HCT116 (cell line): ENCODE measurements around the gene IKZF3. TPM values are rescaled to one million over a fixed set of nuclear protein-coding genes. Genes with fewer than 3 reads are reported as not detected.

Experiments used
- ATAC-seq: fragments of 200-7000 bp; cut with Tn5 transposase; 2 replicates; pipeline ENCODE4 v1.9.1; 2020; ENCODE audit warnings: mild to moderate bottlenecking, moderate library complexity
- BruUV-seq: library from RNA; stranded (reverse); fragments of 400-500 nt; replicated peaks from 2 replicates; lab custom pipeline; 2021; lab: Mats Ljungman, UMichigan
- CTCF ChIA-PET: fragments of 300-600 bp; sonication (Branson Sonifier 250); formaldehyde crosslinking; loops from one replicate; lab custom pipeline; 2021; ENCODE audit warnings: antibody characterized with exemption; lab: Charles Lee
- POLR2A ChIA-PET: fragments of 300-600, 350-600 bp; sonication (Branson Sonifier 250); formaldehyde crosslinking; loops from one replicate; lab custom pipeline; 2021; ENCODE audit warnings: antibody characterized with exemption; lab: Charles Lee
- RAD21 ChIA-PET, 2 experiments: fragments of 300-600 bp; sonication (Branson Sonifier 250); formaldehyde crosslinking; loops; one replicate each; lab custom pipeline; 2023; ENCODE audit warnings: low total read pairs in 2 of 2; ENCODE audit not compliant: uncharacterized antibody in 2 of 2, unreplicated experiment in 2 of 2, low non-redundant PET in 1 of 2; lab: Charles Lee
- DNase-seq: peaks from one replicate; pipeline ENCODE4 v3.0.0-alpha.2; 2010; ENCODE audit warnings: low read depth, low spot score
- H2AFZ ChIP-seq: fragments of 200-600 bp; shearing (Covaris generic), sonication (generic); 2 replicates; pipeline ENCODE4 v1.6.1; 2017; ENCODE audit warnings: low read depth, mixed run types, mixed read lengths, antibody characterized with exemption, low read length; ENCODE audit not compliant: poor library complexity, severe bottlenecking
- H3K27ac ChIP-seq: 2 replicates; pipeline ENCODE4 v1.5.1; 2012; ENCODE audit warnings: low read depth, low read length
- H3K27me3 ChIP-seq: fragments of 200-600 bp; sonication (generic); 2 replicates; pipeline ENCODE4 v1.6.1; 2016; ENCODE audit warnings: mixed run types, low read length, mixed read lengths; ENCODE audit not compliant: insufficient read depth
- H3K36me3 ChIP-seq, 2 experiments: fragments of 200-500 bp in 1 of 2; fragments of 200-600 bp in 1 of 2; sonication (Bioruptor generic) in 1 of 2; sonication (generic) in 1 of 2; 2 replicates each; pipeline versions ENCODE4 v1.5.1 to v1.6.1; 2014 to 2016; ENCODE audit warnings: low read length in 2 of 2, inconsistent platforms in 1 of 2, mixed read lengths in 1 of 2, mixed run types in 1 of 2; ENCODE audit not compliant: insufficient read depth in 2 of 2, control insufficient read depth in 1 of 2
- H3K4me1 ChIP-seq, 2 experiments: fragments of 200-600 bp in 1 of 2; sonication (generic) in 1 of 2; 2 replicates each; pipeline versions ENCODE4 v1.5.1 to v1.6.1; 2012 to 2017; ENCODE audit warnings: low read length in 2 of 2, inconsistent platforms in 1 of 2, mild to moderate bottlenecking in 1 of 2, mixed read lengths in 1 of 2, mixed run types in 1 of 2, moderate library complexity in 1 of 2; ENCODE audit not compliant: insufficient read depth in 2 of 2, control insufficient read depth in 1 of 2
- H3K4me2 ChIP-seq: fragments of 200-600 bp; sonication (generic); 2 replicates; pipeline ENCODE4 v1.6.1; 2017; ENCODE audit warnings: mixed run types, low read length, mixed read lengths
- H3K4me3 ChIP-seq, 2 experiments: fragments of 200-600 bp in 1 of 2; sonication (generic) in 1 of 2; replicated peaks in 1 of 2; 2 replicates each; pipeline ENCODE4 v1.5.1; 2011 to 2016; ENCODE audit warnings: low read length in 2 of 2, control low read depth in 1 of 2, low read depth in 1 of 2, mild to moderate bottlenecking in 1 of 2, mixed read lengths in 1 of 2, mixed run types in 1 of 2
- H3K79me2 ChIP-seq: fragments of 200-600 bp; sonication (generic); 2 replicates; pipeline ENCODE4 v1.6.1; 2017; ENCODE audit warnings: mild to moderate bottlenecking, mixed run types, low read length, moderate library complexity, mixed read lengths; ENCODE audit not compliant: insufficient read depth
- H3K9ac ChIP-seq: fragments of 200-600 bp; sonication (generic); 2 replicates; pipeline ENCODE4 v1.6.1; 2016; ENCODE audit warnings: low read length, mixed read lengths
- H3K9me2 ChIP-seq: fragments of 200-600 bp; sonication (generic), shearing (Covaris generic); 2 replicates; pipeline ENCODE4 v1.6.1; 2017; ENCODE audit warnings: mixed run types, mild to moderate bottlenecking, moderate library complexity; ENCODE audit not compliant: insufficient read depth
- H3K9me3 ChIP-seq, 2 experiments: fragments of 200-500 bp in 1 of 2; fragments of 200-600 bp in 1 of 2; sonication (Bioruptor generic) in 1 of 2; sonication (generic) in 1 of 2; 2 replicates each; pipeline ENCODE4 v1.6.1; 2014 to 2017; ENCODE audit warnings: low read length in 2 of 2, mixed read lengths in 2 of 2, inconsistent platforms in 1 of 2, low read depth in 1 of 2, mild to moderate bottlenecking in 1 of 2, mixed run types in 1 of 2, moderate library complexity in 1 of 2; ENCODE audit not compliant: control insufficient read depth in 1 of 2, insufficient read depth in 1 of 2
- H4K20me1 ChIP-seq: fragments of 200-600 bp; sonication (generic), shearing (Covaris generic); 2 replicates; pipeline ENCODE4 v1.6.1; 2017; ENCODE audit warnings: mixed run types, mild to moderate bottlenecking, moderate library complexity; ENCODE audit not compliant: insufficient read depth
- CEBPB ChIP-seq: IDR thresholded peaks from 2 replicates; pipeline ENCODE4 v1.6.1; 2012; ENCODE audit warnings: low read depth
- EZH2phosphoT487 ChIP-seq: fragments of 200-600 bp; IDR thresholded peaks from 2 replicates; pipeline ENCODE4 v1.6.1; 2018; ENCODE audit warnings: antibody characterized with exemption, borderline replicate concordance
- JUND ChIP-seq: IDR thresholded peaks from 2 replicates; pipeline ENCODE4 v1.6.1; 2012
- POLR2A ChIP-seq: IDR thresholded peaks from 2 replicates; pipeline ENCODE4 v1.7.0; 2011; ENCODE audit warnings: borderline replicate concordance; ENCODE audit not compliant: insufficient read depth, insufficient read length; ENCODE audit errors: extremely low read depth
- RAD21 ChIP-seq: IDR thresholded peaks from 2 replicates; pipeline ENCODE4 v1.6.1; 2012; ENCODE audit warnings: low read depth, mild to moderate bottlenecking
- SP1 ChIP-seq: IDR thresholded peaks from 2 replicates; pipeline ENCODE4 v1.6.1; 2012; ENCODE audit warnings: low read depth
- SRF ChIP-seq: IDR thresholded peaks from 2 replicates; pipeline ENCODE4 v1.6.1; 2012; ENCODE audit warnings: low read depth
- YY1 ChIP-seq: IDR thresholded peaks from 2 replicates; pipeline ENCODE4 v1.6.1; 2011; ENCODE audit warnings: low read length, low read depth, moderate library complexity, mild to moderate bottlenecking; ENCODE audit not compliant: insufficient replicate concordance; ENCODE audit errors: extremely low read depth
- ZFX ChIP-seq: fragments of 450-650 bp; IDR thresholded peaks from 2 replicates; pipeline ENCODE4 v1.6.1; 2017
- ZNF274 ChIP-seq: fragments of 200-500 bp; sonication (Bioruptor generic); IDR thresholded peaks from 2 replicates; pipeline ENCODE4 v1.6.1; 2014; ENCODE audit warnings: mild to moderate bottlenecking, low read depth, low read length, inconsistent platforms
- intact Hi-C: fragments of 100-400 bp; cut with micrococcal nuclease; formaldehyde crosslinking; loops from 2 replicates; pipeline ENCODE4 v1.10.0; 2022
- total RNA-seq: library from RNA; stranded (reverse); gene quantifications from one replicate; pipeline ENCODE4 v1.2.1, GENCODE V29; 2021; ENCODE audit not compliant: unreplicated experiment
- TF ChIP-seq, protein P1 (sequence below), 3 experiments: fragments of 200-600 bp in 1 of 3; sonication (generic) in 1 of 3; IDR thresholded peaks in 2 of 3; conservative IDR thresholded peaks in 1 of 3; 2 replicates each; pipeline ENCODE4 v1.5.1; 2012 to 2017; ENCODE audit warnings: low read depth in 2 of 3, low read length in 2 of 3, antibody characterized with exemption in 1 of 3, borderline replicate concordance in 1 of 3, control low read depth in 1 of 3, mild to moderate bottlenecking in 1 of 3, mixed read lengths in 1 of 3, mixed run types in 1 of 3, moderate library complexity in 1 of 3; ENCODE audit not compliant: insufficient read depth in 1 of 3
- TF ChIP-seq, protein P2 (sequence below): IDR thresholded peaks from 2 replicates; pipeline ENCODE4 v1.6.1; 2012

IKZF3 gene
- total RNA-seq, 1 experiment from 2014 or later, result 0.30 TPM

DNA sequence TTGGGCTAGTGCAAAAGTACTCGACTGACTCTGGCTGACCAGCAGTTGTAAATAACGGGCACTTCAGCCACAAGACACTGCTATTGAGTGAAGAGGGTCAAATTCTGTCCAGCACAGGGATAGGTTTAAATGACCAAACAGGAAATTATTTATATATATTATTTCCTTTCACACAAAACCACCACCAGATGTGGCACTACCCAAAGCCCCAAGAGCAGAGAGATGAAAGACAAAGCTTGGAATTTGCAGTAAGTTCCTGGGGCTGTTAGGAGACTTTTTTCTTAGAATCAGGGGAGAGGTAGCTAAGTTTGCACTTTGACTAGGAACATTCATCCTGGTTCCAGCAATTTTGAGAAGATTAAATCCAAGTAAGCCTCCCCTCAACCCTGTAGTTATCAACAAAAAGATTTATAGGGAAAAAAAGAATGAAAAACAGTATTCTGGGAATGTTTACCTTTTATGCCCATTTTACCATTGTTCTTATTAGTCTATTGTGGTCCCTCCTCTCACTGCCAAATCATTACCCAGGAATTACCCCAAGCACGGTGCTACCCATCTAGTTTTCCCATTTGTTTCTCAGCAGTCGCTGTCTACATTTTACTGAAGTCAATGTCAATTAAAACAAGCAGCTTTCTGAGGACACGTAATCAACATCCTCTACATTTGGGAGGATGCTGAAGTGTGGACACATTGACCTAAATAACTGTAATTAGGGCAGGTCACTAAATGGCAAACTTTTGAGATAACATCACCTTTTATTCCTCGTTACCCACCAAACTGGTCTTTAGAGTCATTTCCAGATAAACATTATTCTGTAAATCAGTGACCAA is 82.9 kb downstream of the IKZF3 start (continued):
- TF ChIP-seq, protein P1, sequence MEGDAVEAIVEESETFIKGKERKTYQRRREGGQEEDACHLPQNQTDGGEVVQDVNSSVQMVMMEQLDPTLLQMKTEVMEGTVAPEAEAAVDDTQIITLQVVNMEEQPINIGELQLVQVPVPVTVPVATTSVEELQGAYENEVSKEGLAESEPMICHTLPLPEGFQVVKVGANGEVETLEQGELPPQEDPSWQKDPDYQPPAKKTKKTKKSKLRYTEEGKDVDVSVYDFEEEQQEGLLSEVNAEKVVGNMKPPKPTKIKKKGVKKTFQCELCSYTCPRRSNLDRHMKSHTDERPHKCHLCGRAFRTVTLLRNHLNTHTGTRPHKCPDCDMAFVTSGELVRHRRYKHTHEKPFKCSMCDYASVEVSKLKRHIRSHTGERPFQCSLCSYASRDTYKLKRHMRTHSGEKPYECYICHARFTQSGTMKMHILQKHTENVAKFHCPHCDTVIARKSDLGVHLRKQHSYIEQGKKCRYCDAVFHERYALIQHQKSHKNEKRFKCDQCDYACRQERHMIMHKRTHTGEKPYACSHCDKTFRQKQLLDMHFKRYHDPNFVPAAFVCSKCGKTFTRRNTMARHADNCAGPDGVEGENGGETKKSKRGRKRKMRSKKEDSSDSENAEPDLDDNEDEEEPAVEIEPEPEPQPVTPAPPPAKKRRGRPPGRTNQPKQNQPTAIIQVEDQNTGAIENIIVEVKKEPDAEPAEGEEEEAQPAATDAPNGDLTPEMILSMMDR (IDR thresholded peaks at IDR 0.05 in 2 of 3, conservative IDR thresholded peaks at IDR 0.05 in 1 of 3; ENCODE audit: borderline replicate concordance in 1 of 3, insufficient read depth in 1 of 3, low read depth in 2 of 3, low read length in 2 of 3), result no peak
- no peak for TF ChIP-seq RAD21
- no peak for TF ChIP-seq EZH2phosphoT487
- no peak for TF ChIP-seq JUND

DNA sequence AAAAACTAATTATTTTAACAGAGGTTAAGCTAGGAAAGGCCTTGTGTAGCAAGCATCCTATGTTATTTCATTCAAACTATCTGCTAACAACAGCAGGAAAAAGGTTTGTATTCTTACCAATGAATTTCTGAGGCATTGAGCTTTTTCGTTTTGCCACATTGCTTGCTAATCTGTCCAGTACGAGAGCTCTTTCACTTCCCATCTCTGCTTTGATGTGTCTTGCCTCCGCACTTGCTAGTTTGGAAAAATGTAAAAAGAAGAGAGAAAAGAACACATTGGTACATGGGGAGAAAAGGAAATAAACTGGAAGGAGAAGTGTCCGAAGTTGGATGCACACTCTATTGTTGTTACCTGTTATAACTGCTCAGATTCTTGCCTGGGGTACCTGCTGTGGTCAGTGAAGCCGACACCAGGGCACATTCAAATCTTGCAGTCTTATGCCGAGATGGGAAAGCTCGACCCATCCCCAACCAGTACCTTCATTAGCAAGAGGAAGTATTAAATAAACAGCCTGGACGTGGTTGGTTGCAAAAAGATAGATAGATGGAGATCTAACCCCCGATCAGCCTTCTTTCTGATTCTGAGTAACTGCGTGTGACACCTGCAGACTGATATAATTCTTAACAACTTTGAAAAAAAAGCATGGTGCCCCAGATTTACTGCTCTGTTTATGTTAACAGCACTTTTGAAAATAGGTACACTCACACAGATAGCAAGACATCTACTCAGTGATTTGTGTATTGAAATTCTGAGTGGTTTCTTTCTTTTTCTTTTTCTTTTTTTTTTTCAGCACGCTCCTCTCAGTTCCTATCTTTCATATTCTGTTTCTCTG is 86.4 kb downstream of the IKZF3 start:
- BruUV-seq, result no TSS peak
- DNase-seq (no peak), ATAC-seq (no peak)
- no peak overlapping the region for H3K27ac ChIP-seq
- TF ChIP-seq SRF, result no peak
- TF ChIP-seq POLR2A, result no peak
- TF ChIP-seq ZFX, result no peak
- TF ChIP-seq, protein P2, sequence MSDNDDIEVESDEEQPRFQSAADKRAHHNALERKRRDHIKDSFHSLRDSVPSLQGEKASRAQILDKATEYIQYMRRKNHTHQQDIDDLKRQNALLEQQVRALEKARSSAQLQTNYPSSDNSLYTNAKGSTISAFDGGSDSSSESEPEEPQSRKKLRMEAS, result no peak
- no peak for TF ChIP-seq CEBPB
- no peak for TF ChIP-seq ZNF274
- TF ChIP-seq YY1, result no peak
- no peak for TF ChIP-seq SP1
- no peak overlapping the region for H3K4me2 ChIP-seq
- no peaks in the 10 kb centered on the region for H3K36me3 ChIP-seq
- POLR2A ChIA-PET, result no interaction called here
- RAD21 ChIA-PET, result no interaction called here
- H3K9me3 ChIP-seq, result no peaks in the 10 kb centered on the region
- H2AFZ ChIP-seq, result no peak overlapping the region
- H4K20me1 ChIP-seq, result no peaks in the 10 kb centered on the region
- CTCF ChIA-PET, result no interaction called here
- no peak overlapping the region for H3K9ac ChIP-seq
- H3K4me3 ChIP-seq, result no peak overlapping the region
- no peaks in the 10 kb centered on the region for H3K9me2 ChIP-seq
- H3K79me2 ChIP-seq, result no peaks in the 10 kb centered on the region
- 0 out of 2 replicates have a peak, but pooled peaks cover 5% of the 10 kb centered on the region for H3K27me3 ChIP-seq
- intact Hi-C loops, result no loop called here
- peaks cover 6 to 14% of the 10 kb centered on the region in 2 experiments; a peak in 2 of 4 replicates for H3K4me1 ChIP-seq
